Mammary epithelial cell (primary cell): ENCODE results near the gene TRAPPC10.

Experiments
- EZH2 ChIP-seq: IDR thresholded peaks from 2 replicates; pipeline ENCODE4 v1.6.1; 2012; ENCODE audit warnings: low read length, inconsistent platforms, borderline replicate concordance
- TF ChIP-seq, protein P1 (sequence below), 2 donors: IDR thresholded peaks in 1 of 2; conservative IDR thresholded peaks in 1 of 2; 2 replicates each; pipeline ENCODE4 v1.5.1; 2011 to 2012; ENCODE audit warnings: inconsistent platforms in 2 of 2, low read length in 2 of 2, mild to moderate bottlenecking in 2 of 2, control low read depth in 1 of 2, low read depth in 1 of 2; ENCODE audit not compliant: insufficient read depth in 1 of 2; ENCODE audit errors: extremely low read depth in 1 of 2

- TF ChIP-seq, protein P1, sequence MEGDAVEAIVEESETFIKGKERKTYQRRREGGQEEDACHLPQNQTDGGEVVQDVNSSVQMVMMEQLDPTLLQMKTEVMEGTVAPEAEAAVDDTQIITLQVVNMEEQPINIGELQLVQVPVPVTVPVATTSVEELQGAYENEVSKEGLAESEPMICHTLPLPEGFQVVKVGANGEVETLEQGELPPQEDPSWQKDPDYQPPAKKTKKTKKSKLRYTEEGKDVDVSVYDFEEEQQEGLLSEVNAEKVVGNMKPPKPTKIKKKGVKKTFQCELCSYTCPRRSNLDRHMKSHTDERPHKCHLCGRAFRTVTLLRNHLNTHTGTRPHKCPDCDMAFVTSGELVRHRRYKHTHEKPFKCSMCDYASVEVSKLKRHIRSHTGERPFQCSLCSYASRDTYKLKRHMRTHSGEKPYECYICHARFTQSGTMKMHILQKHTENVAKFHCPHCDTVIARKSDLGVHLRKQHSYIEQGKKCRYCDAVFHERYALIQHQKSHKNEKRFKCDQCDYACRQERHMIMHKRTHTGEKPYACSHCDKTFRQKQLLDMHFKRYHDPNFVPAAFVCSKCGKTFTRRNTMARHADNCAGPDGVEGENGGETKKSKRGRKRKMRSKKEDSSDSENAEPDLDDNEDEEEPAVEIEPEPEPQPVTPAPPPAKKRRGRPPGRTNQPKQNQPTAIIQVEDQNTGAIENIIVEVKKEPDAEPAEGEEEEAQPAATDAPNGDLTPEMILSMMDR (conservative IDR thresholded peaks at IDR 0.05 in 1 of 2, IDR thresholded peaks at IDR 0.05 in 1 of 2; ENCODE audit: extremely low read depth in 1 of 2, insufficient read depth in 1 of 2, low read depth in 1 of 2, low read length in 2 of 2) = no peak
- TF ChIP-seq EZH2 = no peak
Measured at GRCh38 chr21:44020551-44020950, 8.4 kb downstream of the TRAPPC10 start.
